Pons (tissue), 1 donor: Measurements from ENCODE around the gene PIAS3.

ENCODE experiments used
- DNase-seq: peaks from one replicate; pipeline ENCODE4 v3.0.0-alpha.2; 2016; ENCODE audit warnings: low spot score

The PIAS3 gene

DNA sequence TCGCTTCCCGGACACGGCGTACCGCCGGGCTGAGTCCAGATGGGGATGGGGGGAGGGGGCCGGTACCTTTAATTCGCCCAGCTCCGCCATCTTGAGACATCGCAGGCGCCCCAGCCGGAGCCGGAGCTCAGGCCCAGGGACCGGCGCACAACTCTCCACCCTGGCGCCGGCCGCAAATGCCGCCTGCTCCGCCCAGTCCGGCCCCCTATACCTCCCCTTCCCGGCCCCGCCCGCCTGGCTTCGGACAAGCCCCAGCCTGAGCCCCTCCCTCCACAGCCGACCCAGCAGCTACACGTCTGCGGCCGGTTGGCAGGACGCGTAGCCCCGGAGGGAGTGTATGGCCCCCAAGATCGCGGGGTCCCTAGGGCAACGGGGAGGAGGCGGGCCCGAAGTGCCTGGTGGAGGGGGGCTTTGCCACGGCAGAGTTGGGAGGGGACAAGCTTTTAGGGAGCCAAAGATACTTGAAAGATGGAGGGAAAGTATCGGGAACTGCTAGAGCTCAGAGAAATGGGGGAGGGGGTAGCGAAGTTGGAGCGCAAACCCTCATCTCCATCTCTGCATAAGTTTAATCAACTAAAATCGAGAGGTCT is at the start of gene PIAS3:
Gene PIAS3 (minus strand): TSS at position 181 of the 590 bp plus-strand sequence. CDS start 91 bp downstream, at position 90.
- peak; percentile 89 for DNase-seq

DNA sequence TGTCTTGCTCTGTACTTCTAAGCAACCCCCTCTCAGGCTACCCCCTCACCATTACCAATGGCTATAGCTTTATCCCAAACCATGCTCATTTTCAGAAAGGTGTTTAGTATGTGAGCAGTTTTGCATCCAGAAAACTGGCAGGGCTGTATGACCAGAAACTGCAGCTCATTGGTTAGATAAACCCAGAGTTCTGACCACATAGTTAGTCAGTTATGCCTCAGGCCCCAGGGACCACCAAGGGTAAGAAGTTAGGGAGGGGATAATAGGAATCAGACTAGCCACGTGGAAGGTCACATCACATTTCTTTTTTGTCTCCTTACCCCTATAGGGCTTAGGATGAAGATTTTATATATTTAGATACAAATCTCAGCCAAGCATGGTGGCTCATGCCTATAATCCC is 49.8 kb upstream of the PIAS3 start:
- DNase-seq = no peak

DNA sequence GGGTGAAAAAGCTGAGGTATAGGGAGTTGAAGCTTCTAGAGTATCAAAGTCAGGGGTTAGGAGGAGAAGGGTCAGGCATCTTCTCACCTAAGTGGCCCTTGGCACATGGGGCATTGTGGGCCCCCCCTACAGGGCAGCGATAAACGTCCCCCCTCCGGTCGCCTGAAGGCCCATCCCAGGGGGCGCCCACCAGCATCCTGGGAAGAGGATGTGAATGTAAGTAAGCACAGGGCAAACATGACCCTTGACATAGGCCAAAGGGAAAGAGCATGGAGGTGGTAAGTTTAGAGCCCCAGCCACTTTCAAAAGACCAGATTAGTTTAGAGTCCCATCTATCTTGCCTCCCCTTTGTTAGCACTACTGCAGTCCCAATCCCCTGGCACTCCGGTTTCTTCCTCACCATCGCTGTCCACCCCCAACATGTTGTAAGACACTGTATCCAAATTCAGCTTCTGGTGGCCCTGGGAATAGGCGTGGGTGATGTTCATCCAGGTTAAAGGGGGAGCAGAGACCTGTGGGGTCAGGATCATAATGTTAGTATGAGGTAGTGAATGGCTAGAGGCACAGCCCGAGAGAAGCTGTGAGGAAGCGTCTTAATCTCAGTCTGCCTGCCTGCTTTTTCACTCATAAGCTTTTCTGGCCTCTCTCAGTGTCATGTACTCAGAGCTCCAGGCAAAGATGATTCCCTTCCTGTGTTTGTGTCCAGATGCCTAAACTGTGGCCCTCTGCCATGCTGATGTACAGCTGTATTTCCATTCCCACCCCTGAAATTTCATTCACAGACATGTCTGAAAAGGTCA is 48.3 kb upstream of the PIAS3 start:
- no peak for DNase-seq

- no peak for DNase-seq
These were observed 42.6 kb upstream of the PIAS3 start for GRCh38 chr1:145901312-145902021.

- no peak for DNase-seq
These were observed 39.9 kb upstream of the PIAS3 start for GRCh38 chr1:145898756-145899155.

GRCh38 chr1:145897969-145898368 is 39.1 kb upstream of the PIAS3 start:
- DNase-seq = no peak

DNA sequence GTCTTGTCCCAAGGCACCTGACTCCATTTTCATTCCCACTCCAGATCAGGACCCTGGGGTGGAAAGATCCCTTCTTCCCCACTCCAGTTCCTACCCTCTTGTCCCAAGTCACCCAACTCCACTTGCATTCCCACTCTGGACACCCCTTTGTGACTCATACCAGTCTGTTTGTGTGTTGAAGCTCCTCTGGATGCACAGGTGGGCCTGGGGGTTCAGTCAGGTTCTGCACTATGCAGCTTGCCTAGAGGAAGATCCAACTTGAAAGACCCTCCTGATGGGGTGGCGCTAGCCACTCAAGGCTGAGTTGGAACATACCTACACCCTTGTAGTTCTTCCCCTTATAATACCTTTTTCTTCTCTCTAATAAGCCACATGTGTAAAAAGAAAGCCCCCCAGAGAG is 36.6 kb upstream of the PIAS3 start:
- DNase-seq = no peak

DNA sequence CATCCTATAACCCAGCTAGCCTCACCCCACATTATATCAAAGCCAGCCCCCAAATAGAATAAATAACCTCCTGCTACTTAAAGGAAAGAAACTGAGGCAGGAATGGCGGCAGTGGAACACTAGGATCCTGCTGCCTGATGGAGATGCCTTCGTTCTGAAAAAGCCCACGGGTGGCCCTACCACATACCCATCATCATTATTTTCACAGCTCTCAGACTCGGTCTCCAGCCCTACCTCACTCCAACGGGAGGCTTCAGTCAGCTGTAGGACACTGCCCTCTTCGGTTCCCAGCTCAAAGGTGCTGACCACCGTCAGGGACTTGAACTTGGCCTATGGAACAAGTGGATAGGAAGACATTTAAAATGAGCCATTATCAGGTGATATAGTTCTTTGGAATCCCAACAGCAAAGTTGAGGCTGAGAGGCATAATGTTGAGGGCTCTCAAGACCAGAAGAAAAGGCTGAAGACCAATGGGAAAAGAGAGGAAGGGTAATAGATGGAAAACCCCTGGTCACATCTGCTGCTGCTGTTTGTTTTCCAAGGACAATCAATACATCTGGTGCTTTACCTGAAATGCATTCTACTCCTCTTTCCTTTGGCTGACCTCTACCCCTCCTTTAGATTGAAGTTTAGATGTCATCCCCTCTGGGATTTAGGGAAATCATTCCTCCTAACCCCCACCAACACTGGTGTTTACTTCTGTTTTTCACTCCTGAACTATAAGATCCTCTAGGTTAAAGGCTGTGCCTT is 34.6 kb upstream of the PIAS3 start:
- DNase-seq = no peak

DNA sequence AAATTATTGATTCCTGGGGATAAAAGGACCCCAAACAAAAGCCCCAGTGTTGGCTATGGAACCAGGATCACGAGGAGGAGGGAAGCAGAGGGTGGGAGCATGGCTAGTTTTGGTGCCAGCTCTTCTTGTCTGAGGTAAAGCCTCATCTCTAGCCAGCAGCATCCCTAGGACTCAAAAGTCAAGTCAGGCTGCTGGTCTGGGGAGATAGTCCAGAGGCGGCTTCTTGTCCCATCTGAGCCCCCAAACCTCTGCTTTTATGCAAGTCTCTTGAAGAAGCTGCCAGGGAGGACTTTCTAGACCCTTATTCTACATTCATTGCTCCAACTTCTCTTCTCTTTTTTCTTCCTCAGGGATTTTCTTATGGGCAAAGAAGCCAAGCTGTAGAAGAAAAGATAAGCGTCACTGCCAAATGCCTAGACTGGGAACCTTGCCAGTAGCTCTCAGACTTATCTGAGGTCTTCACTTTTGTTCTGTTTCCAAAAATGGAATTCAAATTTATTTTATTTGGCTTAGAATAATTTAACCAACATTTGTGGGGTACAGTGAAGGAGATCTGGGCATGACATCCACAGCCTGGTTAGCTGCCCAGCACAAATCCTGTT is 33.7 kb upstream of the PIAS3 start:
- no peak for DNase-seq

DNA sequence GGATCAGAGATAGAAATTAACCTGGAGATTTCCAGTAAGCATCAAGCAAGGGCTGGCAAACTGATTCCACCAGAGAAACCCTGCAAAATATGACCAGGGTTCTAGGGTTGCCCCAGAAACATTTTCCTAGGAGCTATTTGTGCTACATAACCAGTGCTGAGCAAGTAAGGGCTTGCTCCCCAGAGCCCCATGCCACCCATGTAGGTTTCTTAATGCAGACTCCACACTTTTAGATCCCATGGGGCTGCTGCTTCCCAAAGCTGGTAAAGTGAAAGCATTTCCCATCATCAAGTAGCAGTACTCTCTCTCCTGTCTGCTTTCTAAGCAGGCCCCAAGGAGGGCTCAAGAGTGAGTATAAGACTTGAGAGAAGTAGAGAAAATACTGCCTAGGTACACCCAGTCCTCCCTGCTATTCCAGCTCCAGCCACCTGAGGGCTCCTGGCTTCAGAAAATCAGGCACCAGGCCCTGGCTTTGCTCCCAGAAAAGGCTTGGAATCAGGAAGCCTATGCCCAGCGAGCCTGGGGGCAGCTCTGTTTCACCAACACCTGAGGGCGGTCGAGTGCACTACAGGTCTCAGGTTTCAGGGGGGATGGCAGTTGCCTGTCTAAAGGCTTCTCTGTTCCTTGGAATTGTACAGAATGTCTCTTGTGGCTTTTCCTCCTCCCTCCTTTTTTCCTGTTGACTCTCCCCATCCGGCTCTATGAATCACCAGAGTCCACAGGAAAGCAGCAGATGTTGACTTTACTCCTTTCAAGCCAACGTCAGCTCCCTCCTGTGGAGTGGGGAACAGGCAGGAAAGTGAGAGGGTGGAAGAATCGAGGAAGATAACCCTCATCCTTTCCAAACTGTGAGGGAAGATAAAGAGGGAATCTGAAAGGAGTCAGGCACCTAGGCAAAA is 33.0 kb upstream of the PIAS3 start:
- peak; percentile 95 for DNase-seq

GRCh38 chr1:145891143-145891542 is 32.3 kb upstream of the PIAS3 start:
- no peak for DNase-seq

DNA sequence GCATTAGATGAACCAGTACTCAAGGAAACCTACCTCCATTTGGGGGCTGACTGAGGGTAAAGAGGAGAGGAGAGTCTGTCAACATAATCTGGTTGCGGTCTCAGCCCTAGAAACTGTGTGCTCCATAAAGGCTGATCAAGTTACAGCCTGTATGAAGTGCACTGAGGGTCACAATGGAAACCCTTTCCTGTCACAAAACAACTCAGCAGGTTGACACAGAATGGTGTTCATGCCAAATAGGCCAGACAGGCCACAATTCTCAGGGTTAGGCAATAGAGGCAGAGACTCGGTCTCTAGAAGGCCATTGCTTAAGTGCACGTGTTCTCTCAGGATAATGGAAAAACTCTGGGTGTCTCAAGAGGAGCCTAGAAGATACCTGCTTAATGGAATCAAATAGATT is 30.8 kb upstream of the PIAS3 start:
- DNase-seq = no peak

DNA sequence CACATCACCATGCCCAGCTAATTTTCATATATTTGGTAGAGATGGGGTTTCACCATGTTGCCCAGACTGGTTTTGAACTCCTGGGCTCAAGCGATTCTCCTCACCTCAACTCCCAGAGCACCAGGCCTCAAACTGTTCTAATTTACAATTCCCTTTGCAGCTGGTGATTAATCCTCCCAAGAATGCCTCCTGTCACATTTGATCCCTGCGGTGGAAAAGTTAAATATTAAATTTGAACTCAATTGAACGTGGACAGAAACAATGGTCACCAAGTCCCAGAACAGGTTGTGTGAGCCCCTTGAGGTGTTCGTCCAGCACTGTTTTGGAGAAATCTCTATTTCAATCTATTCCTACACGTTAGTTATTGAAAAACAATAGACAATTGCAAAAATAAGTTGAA is 28.8 kb upstream of the PIAS3 start:
- DNase-seq = no peak

GRCh38 chr1:145886816-145887215 is 27.9 kb upstream of the PIAS3 start:
- no peak for DNase-seq

GRCh38 chr1:145886390-145886789 is 27.5 kb upstream of the PIAS3 start:
- DNase-seq = no peak

DNA sequence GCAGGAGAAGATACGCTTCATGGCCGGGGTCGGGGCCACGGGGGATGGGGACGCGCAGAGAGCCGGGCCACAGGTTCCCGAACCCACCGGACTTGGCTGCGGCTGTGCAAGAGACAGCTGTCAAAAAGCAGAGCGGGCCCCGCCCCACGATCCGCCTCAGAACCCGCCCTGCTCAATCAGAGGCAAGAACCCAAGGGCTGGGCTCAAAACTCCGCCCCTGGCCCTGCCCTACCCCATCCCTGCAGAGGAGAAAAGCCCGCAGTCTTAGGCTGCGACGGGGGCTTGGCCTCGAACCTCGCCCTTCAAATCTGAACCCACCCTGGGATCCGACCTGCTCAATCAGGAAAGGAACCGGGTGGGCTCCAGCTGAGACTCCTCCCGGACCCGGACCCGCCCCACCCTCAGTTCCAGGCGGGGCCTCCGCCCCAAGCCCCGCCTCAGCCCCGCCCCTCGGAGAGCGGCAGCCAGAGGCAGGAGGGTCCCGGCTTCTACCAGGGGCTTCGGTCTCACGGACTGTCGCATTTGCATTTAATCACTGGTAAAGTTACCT is 26.9 kb upstream of the PIAS3 start, which contains the start of gene ANKRD35:
Gene ANKRD35 (minus strand): TSS at position 129 of the 550 bp plus-strand sequence. CDS start 108 bp downstream, at position 21.
- DNase-seq = peak; percentile 61

GRCh38 chr1:145884675-145885074 is 25.8 kb upstream of the PIAS3 start:
- DNase-seq = no peak

GRCh38 chr1:145879775-145880174 is 20.9 kb upstream of the PIAS3 start:
- DNase-seq = no peak

- DNase-seq = no peak
These were observed 19.8 kb upstream of the PIAS3 start for GRCh38 chr1:145878724-145879123.

GRCh38 chr1:145877923-145878486 is 19.1 kb upstream of the PIAS3 start:
- DNase-seq = no peak
